ENCODE data around the gene SSPN.

Gene SSPN

GRCh38 chr12:26195250-26195640 lies at the start of gene SSPN:
SSPN (plus strand) TSS chr12:26195573; CDS start chr12:26195673, 100 bp downstream.
- in situ Hi-C loops (cut with HindIII; ENCODE audit: low pct_ligation_motif_present, low pct_unique_long_range_greater_than_20kb, low sequenced_read_pairs), result no loop called here
- peak; percentile 81 for DNase-seq

DNA sequence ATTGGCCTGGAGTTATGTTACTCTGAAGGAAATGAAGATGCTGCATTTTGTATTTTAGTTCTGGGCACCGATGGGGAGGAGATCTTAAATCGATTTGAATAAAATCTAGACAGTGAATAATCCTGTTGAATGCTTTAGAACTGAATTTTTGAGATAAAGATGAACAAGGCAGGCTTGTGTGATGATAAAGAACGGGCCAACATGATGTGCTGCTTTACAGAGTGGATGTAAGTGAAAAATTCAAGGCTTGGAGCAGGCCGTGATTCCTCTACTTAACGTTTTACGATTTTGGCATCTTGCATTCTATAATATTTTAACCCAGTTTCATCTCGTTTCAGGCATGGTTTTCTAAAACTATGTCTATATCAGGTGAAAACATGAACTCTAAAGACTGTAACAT lies 47.1 kb upstream of the SSPN start:
- in situ Hi-C loops (cut with HindIII; ENCODE audit: low pct_ligation_motif_present, low pct_unique_long_range_greater_than_20kb, low sequenced_read_pairs), result no loop called here
- DNase-seq, result no peak

DNA sequence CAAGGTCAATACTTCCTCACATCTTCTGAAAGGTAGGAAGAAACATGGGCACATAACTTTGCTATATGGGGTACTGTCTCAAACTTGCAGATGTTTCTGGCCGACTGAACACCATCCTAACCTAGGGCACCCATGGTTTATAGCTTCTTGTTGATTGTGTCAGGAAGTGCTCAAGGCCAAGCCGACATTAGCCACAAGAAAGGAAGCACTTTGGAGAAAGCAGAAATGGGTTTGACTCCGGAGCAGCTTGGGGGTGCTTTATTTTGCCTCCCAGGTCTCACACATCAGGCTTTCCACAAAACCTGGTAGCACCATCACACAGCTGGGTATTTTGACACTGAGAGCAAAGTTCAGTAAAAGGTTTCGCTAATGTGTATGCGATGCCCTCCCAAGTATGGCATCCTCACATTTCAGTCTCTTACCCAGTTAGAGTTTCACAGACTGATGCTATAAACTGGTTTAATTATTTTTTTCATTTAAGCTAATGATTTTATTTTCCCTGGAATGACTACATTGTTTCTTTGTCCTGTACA lies 45.3 kb upstream of the SSPN start:
- DNase-seq, result no peak
- in situ Hi-C loops (cut with HindIII; ENCODE audit: low pct_ligation_motif_present, low pct_unique_long_range_greater_than_20kb, low sequenced_read_pairs), result no loop called here

GRCh38 chr12:26150736-26151450 lies 44.5 kb upstream of the SSPN start:
- peak; percentile 29 for DNase-seq
- in situ Hi-C loops (cut with HindIII; ENCODE audit: low pct_ligation_motif_present, low pct_unique_long_range_greater_than_20kb, low sequenced_read_pairs), result no loop called here

GRCh38 chr12:26152507-26153102 lies 42.8 kb upstream of the SSPN start:
- in situ Hi-C loops (cut with HindIII; ENCODE audit: low pct_ligation_motif_present, low pct_unique_long_range_greater_than_20kb, low sequenced_read_pairs), result no loop called here
- peak; percentile 12 for DNase-seq

DNA sequence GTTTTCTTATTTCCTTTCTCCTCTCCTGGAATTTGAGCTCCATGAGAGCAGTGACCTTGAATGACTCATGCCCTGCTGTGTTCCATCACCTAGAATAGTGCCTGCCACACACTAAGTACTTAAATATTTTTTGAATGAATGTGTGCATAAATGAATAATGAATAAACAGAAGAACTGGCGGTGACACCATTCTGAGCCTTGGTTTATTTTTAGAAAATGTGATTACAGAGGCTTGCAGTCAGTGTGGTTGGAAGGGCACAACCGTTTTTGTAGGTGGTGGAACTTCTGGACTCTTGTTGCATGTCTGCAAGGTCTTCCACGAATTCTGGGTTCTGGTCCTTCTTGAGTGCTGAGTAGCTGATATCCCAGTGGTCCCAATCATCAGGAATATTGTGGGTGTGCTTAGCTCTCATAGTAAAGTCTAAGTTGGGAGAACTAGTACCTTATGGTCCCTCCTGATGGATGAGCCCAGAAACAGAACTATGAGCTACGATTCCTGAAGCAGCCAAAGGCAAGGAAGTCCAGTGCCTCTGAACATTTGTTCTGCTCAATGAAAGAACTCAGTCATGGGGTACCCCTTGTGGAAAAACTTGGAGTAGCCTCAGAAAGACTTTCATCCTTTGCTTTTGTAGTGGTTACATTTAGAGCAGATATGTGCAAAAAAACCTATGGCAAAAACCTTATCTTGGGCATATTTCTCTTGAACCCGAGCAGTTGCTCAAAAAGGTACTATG lies 41.8 kb upstream of the SSPN start:
- DNase-seq, result peak; percentile 99
- in situ Hi-C loops (cut with HindIII; ENCODE audit: low pct_ligation_motif_present, low pct_unique_long_range_greater_than_20kb, low sequenced_read_pairs), result no loop called here

- DNase-seq, result no peak
- in situ Hi-C loops (cut with HindIII; ENCODE audit: low pct_ligation_motif_present, low pct_unique_long_range_greater_than_20kb, low sequenced_read_pairs), result no loop called here
Measured at GRCh38 chr12:26156201-26156871, 39.0 kb upstream of the SSPN start.

- peak; percentile 43 for DNase-seq
- in situ Hi-C loops (cut with HindIII; ENCODE audit: low pct_ligation_motif_present, low pct_unique_long_range_greater_than_20kb, low sequenced_read_pairs), result no loop called here
Measured at GRCh38 chr12:26157001-26157400, 38.4 kb upstream of the SSPN start.

- in situ Hi-C loops (cut with HindIII; ENCODE audit: low pct_ligation_motif_present, low pct_unique_long_range_greater_than_20kb, low sequenced_read_pairs), result no loop called here
- DNase-seq, result peak; percentile 24
Measured at GRCh38 chr12:26158078-26158764, 37.2 kb upstream of the SSPN start.

GRCh38 chr12:26162174-26162573 lies 33.2 kb upstream of the SSPN start:
- in situ Hi-C loops (cut with HindIII; ENCODE audit: low pct_ligation_motif_present, low pct_unique_long_range_greater_than_20kb, low sequenced_read_pairs), result no loop called here
- DNase-seq, result no peak

DNA sequence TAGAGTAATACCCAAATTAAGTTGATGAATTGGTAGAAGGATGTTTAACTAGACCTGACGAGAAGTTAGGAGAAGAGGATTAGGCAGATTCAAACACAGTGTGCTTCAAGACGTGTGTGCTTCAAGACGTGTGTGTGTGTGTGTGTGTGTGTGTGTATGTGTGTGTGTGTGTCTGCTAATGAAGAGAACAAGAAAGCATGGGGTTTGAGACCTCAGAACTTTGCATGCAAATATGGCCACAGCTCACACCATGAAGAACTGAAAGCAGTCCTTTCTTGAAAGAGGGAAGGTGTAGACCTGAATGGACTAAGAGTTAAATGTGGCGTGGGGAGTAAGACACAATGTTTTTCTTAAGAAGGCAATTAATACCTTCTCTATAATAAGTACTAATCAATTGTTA lies 32.5 kb upstream of the SSPN start:
- DNase-seq, result no peak
- in situ Hi-C loops (cut with HindIII; ENCODE audit: low pct_ligation_motif_present, low pct_unique_long_range_greater_than_20kb, low sequenced_read_pairs), result no loop called here

GRCh38 chr12:26164118-26164517 lies 31.3 kb upstream of the SSPN start:
- DNase-seq, result no peak
- in situ Hi-C loops (cut with HindIII; ENCODE audit: low pct_ligation_motif_present, low pct_unique_long_range_greater_than_20kb, low sequenced_read_pairs), result no loop called here

DNA sequence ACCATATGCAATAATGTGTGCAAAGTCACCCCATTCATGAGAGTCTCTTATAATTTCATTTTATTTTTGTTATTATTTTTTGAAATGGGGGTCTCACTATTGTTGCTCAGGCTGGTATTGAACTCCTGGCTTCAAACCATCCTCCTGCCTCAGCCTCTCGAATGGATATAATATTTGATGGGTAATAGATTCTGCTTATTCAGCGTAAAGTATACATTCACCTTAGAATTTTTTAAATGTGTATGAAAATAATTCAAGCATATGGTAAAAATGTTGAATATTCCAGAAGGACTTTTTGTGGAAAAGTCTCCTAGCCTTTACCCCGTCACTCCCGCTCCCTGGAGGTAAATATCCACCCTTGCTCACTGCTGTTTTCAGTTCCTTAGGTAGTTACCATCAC lies 23.4 kb upstream of the SSPN start:
- no peak for DNase-seq
- in situ Hi-C loops (cut with HindIII; ENCODE audit: low pct_ligation_motif_present, low pct_unique_long_range_greater_than_20kb, low sequenced_read_pairs), result no loop called here

DNA sequence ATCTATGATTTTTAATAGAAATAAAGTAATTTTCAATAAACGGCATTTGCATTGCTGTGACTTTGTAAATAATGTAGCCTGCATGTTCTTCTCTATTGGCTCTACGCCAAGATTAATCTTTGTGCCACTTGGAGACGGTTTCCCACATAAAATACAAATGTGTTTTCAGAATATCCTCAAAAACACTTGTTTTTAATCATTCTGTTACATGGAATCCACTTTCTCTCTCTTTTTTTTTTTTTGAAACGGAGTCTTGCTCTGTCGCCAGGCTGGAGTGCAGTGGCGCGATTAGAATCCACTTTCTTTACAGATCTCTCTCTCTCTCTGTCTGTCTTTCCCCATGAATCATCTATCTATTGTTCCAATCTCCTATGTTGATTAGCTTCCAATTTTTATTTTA lies 22.8 kb upstream of the SSPN start:
- in situ Hi-C loops (cut with HindIII; ENCODE audit: low pct_ligation_motif_present, low pct_unique_long_range_greater_than_20kb, low sequenced_read_pairs), result no loop called here
- DNase-seq, result no peak

DNA sequence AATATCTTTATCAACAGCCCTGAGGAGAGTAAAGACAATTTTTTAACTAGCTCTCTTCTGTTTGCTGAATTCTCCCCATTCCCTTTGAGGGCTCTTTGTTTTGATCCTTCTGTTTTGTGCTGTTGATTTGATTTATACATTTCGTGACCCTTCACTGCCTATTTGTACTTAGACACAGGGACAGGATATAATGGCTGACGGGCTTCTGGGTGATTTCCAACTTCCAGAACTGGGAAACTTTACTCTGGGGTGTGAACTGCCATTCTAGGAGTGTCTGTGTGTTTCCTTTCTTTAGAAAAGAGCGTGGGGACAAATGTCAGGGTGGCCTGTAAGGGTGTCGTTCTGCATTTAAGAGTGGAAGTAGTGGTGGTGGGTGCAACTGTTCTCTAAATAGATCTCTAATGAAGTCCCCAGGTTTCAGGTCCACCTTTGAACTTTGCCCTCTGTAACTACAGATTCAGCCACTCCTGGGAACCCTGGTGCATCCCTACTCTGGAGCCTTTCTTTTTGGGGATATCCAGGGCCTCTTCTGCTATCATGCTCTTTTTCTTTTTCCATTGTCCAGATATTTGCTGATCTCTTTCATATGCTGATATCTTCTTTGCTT lies 22.3 kb upstream of the SSPN start:
- in situ Hi-C loops (cut with HindIII; ENCODE audit: low pct_ligation_motif_present, low pct_unique_long_range_greater_than_20kb, low sequenced_read_pairs), result no loop called here
- DNase-seq, result no peak

DNA sequence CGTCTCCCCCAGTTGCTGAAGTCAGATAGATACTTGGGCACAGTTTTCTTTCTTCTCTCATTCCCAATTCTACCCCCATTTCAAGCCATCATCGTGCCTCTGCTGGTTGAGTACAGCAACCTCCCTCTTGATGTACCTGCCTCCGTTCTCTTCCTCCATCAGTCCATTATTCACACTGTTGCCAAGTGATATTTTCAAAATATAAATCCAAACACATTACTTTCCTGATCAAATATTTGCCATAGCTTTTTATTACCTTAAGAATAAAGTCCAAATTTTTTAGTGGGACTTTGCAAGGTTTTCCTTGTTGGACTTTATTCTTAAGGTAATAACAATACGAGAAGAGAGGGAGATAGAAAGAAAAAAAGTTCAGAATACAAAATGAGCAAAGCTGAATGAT lies 18.6 kb upstream of the SSPN start:
- no peak for DNase-seq
- in situ Hi-C loops (cut with HindIII; ENCODE audit: low pct_ligation_motif_present, low pct_unique_long_range_greater_than_20kb, low sequenced_read_pairs), result no loop called here

DNA sequence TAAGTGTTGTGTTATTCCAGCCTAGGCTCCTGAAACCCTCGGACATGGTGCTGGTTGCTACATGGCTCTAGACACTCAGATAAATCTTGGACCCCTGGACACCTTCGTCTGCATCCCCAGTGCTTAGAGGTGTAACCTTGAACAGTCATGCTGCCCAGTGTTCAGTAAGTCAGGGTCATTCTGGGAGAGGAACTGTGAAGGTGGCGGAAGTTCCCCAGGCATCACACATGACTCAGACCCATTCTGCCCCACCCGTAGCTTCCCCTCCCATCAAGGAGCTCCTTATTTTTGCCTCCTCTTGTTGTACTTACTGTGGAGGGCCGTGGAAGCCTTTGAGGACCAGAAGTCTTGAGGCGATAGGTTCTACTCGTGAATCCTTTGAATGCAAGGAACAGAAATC lies 18.1 kb upstream of the SSPN start:
- DNase-seq, result no peak
- in situ Hi-C loops (cut with HindIII; ENCODE audit: low pct_ligation_motif_present, low pct_unique_long_range_greater_than_20kb, low sequenced_read_pairs), result no loop called here

- in situ Hi-C loops (cut with HindIII; ENCODE audit: low pct_ligation_motif_present, low pct_unique_long_range_greater_than_20kb, low sequenced_read_pairs), result no loop called here
- DNase-seq, result no peak
Measured at GRCh38 chr12:26179826-26180225, 15.5 kb upstream of the SSPN start.

Measured in ACHN (cell line).